Prostate gland (tissue), 2 donors: ENCODE measurements around the gene TEX261.

Experiments
- POLR2A ChIP-seq: fragments of 450-650 bp; IDR thresholded peaks from one replicate; pipeline ENCODE4 v1.6.1; 2016; ENCODE audit warnings: antibody characterized with exemption, mild to moderate bottlenecking
- POLR2AphosphoS5 ChIP-seq: sonication (generic); formaldehyde crosslinking; IDR thresholded peaks from one replicate; pipeline ENCODE4 v1.6.1; 2017; ENCODE audit warnings: antibody characterized with exemption
- TF ChIP-seq, protein P1 (sequence below), 4 experiments: fragments of 200-600 bp in 2 of 4; fragments of 450-650 bp in 2 of 4; sonication (generic) in 2 of 4; IDR thresholded peaks; 1 replicate in 3 of 4; 2 replicates in 1 of 4; pipeline ENCODE4 v1.5.1; 2016 to 2019; ENCODE audit warnings: antibody characterized with exemption in 4 of 4, mild to moderate bottlenecking in 2 of 4, moderate library complexity in 2 of 4

DNA sequence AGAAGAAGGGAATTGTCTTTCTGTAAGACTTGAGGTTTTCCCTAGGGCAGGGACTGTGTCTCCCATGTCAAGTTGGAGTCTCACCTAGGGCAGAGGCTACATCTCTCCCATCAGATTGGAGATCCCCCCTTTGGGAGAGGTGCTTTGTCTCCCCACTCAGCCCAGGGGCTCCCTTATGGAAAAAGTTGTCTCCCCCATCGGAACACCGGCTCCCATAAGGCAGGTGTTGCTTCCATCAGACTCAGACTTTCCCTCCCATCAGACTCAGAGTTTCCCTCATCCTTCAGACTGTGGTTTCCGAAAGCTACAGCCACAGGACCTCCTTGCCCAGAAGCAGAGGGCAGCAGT is 10.5 kb downstream of the TEX261 start:
- TF ChIP-seq, protein P1, sequence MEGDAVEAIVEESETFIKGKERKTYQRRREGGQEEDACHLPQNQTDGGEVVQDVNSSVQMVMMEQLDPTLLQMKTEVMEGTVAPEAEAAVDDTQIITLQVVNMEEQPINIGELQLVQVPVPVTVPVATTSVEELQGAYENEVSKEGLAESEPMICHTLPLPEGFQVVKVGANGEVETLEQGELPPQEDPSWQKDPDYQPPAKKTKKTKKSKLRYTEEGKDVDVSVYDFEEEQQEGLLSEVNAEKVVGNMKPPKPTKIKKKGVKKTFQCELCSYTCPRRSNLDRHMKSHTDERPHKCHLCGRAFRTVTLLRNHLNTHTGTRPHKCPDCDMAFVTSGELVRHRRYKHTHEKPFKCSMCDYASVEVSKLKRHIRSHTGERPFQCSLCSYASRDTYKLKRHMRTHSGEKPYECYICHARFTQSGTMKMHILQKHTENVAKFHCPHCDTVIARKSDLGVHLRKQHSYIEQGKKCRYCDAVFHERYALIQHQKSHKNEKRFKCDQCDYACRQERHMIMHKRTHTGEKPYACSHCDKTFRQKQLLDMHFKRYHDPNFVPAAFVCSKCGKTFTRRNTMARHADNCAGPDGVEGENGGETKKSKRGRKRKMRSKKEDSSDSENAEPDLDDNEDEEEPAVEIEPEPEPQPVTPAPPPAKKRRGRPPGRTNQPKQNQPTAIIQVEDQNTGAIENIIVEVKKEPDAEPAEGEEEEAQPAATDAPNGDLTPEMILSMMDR (IDR thresholded peaks at IDR 0.05) = no peak
- TF ChIP-seq POLR2A (no peak), POLR2AphosphoS5 (no peak)
